Measurements from ENCODE around the gene DHX58. TPM values are rescaled to one million over a fixed set of nuclear protein-coding genes. Genes with fewer than 3 reads are reported as not detected.

The DHX58 gene
- total RNA-seq, 1 donor from 2014 or later, result 4.6 TPM

- DNase-seq (ENCODE audit: low read depth), result no peak
- H3K4me3 ChIP-seq (ENCODE audit: low read depth, low read length), result no peak overlapping the region
- no peak for TF ChIP-seq CTCF (conservative IDR thresholded peaks at IDR 0.05; ENCODE audit: low read depth, low read length)
Observed at GRCh38 chr17:42098730-42099399, 13.6 kb downstream of the DHX58 start.

GRCh38 chr17:42097691-42098631 lies 14.6 kb downstream of the DHX58 start, which contains the start of gene ZNF385C:
Gene ZNF385C (minus strand): TSS chr17:42098473. CDS start chr17:42063056, 35,417 bp downstream.
- H3K4me3 ChIP-seq (ENCODE audit: low read depth, low read length), result no peak within 1 kb of the TSS
- DNase-seq (ENCODE audit: low read depth), result no peak
- no peak for TF ChIP-seq CTCF (conservative IDR thresholded peaks at IDR 0.05; ENCODE audit: low read depth, low read length)

- H3K4me3 ChIP-seq (ENCODE audit: low read depth, low read length), result no peak overlapping the region
Observed at GRCh38 chr17:42096360-42097111, 16.0 kb downstream of the DHX58 start.

GRCh38 chr17:42094375-42095069 lies 18.0 kb downstream of the DHX58 start:
- no peak for DNase-seq (ENCODE audit: low read depth)
- H3K4me3 ChIP-seq (ENCODE audit: low read depth, low read length), result no peak overlapping the region
- TF ChIP-seq CTCF (conservative IDR thresholded peaks at IDR 0.05; ENCODE audit: low read depth, low read length), result no peak

More at GRCh38 chr17:42096360-42097111, 16.0 kb downstream of the DHX58 start:
- TF ChIP-seq CTCF (conservative IDR thresholded peaks at IDR 0.05; ENCODE audit: low read depth, low read length), result no peak
- DNase-seq (ENCODE audit: low read depth), result no peak

GRCh38 chr17:42092939-42093338 lies 19.6 kb downstream of the DHX58 start:
- TF ChIP-seq CTCF (conservative IDR thresholded peaks at IDR 0.05; ENCODE audit: low read depth, low read length), result no peak
- no peak for DNase-seq (ENCODE audit: low read depth)
- H3K4me3 ChIP-seq (ENCODE audit: low read depth, low read length), result no peak overlapping the region

Measured in epithelial cell of proximal tubule (primary cell).